Measurements from ENCODE around the gene CCDC181.
"Not testable (repeated sequence)": the region's sequence is repeated elsewhere in the genome, so short reads cannot be mapped to it uniquely, and the experiment has no call there.

Gene CCDC181

GRCh38 chr1:169427081-169427641 lies at the start of gene CCDC181:
CCDC181 (minus strand) TSS chr1:169427474; CDS start chr1:169424927, 2,547 bp downstream.
- DNase-seq (ENCODE audit: low read depth): peak; percentile 27

GRCh38 chr1:169475806-169476387 lies 48.6 kb upstream of the CCDC181 start:
- no peak for DNase-seq (ENCODE audit: low read depth)

- no peak for DNase-seq (ENCODE audit: low read depth)
Measured at GRCh38 chr1:169474302-169474995, 47.2 kb upstream of the CCDC181 start.

GRCh38 chr1:169473347-169473746 lies 46.1 kb upstream of the CCDC181 start:
- DNase-seq (ENCODE audit: low read depth): no peak

- DNase-seq (ENCODE audit: low read depth): no peak
Measured at GRCh38 chr1:169472738-169473137, 45.5 kb upstream of the CCDC181 start.

- DNase-seq (ENCODE audit: low read depth): no peak
Measured at GRCh38 chr1:169468982-169469381, 41.7 kb upstream of the CCDC181 start.

GRCh38 chr1:169466259-169467230 lies 39.3 kb upstream of the CCDC181 start:
- no peak for DNase-seq (ENCODE audit: low read depth)

GRCh38 chr1:169465281-169465680 lies 38.0 kb upstream of the CCDC181 start:
- DNase-seq (ENCODE audit: low read depth): no peak

- DNase-seq (ENCODE audit: low read depth): no peak
Measured at GRCh38 chr1:169462385-169462784, 35.1 kb upstream of the CCDC181 start.

- DNase-seq (ENCODE audit: low read depth): no peak
Measured at GRCh38 chr1:169461390-169462000, 34.2 kb upstream of the CCDC181 start.

- DNase-seq (ENCODE audit: low read depth): peak; percentile 20
Measured at GRCh38 chr1:169460191-169460833, 33.0 kb upstream of the CCDC181 start.

- DNase-seq (ENCODE audit: low read depth): no peak
Measured at GRCh38 chr1:169457443-169457842, 30.2 kb upstream of the CCDC181 start.

- DNase-seq (ENCODE audit: low read depth): no peak
Measured at GRCh38 chr1:169456029-169456428, 28.8 kb upstream of the CCDC181 start.

GRCh38 chr1:169452921-169453320 lies 25.6 kb upstream of the CCDC181 start:
- no peak for DNase-seq (ENCODE audit: low read depth)

- DNase-seq (ENCODE audit: low read depth): no peak
Measured at GRCh38 chr1:169451218-169451824, 24.0 kb upstream of the CCDC181 start.

GRCh38 chr1:169443923-169444322 lies 16.6 kb upstream of the CCDC181 start:
- DNase-seq (ENCODE audit: low read depth): no peak

GRCh38 chr1:169426174-169426705 lies 1.0 kb downstream of the CCDC181 start:
- DNase-seq (ENCODE audit: low read depth): no peak

GRCh38 chr1:169421309-169421708 lies 6.0 kb downstream of the CCDC181 start:
- DNase-seq (ENCODE audit: low read depth): no peak

GRCh38 chr1:169414952-169415351 lies 12.3 kb downstream of the CCDC181 start:
- DNase-seq (ENCODE audit: low read depth): no peak

- not testable (repeated sequence) for DNase-seq (ENCODE audit: low read depth)
Measured at GRCh38 chr1:169408340-169408739, 18.9 kb downstream of the CCDC181 start.

- not testable (repeated sequence) for DNase-seq (ENCODE audit: low read depth)
Measured at GRCh38 chr1:169402578-169402977, 24.7 kb downstream of the CCDC181 start.
